Naive thymus-derived CD4-positive, alpha-beta T cell (primary cell): ENCODE data around the gene BRINP1. TPM values are rescaled to one million over a fixed set of nuclear protein-coding genes. Genes with fewer than 3 reads are reported as not detected.

ENCODE experiments used
- ATAC-seq: fragments of 150-1000 bp; cut with Tn5 transposase; 2 replicates; pipeline ENCODE4 v1.10.0; 2021; ENCODE audit warnings: mild to moderate bottlenecking, moderate library complexity
- CTCF ChIA-PET: fragments of 350-600 bp; sonication (Branson Sonifier 250); formaldehyde crosslinking; loops from one replicate; lab custom pipeline; 2021; ENCODE audit warnings: antibody characterized with exemption; lab: Charles Lee
- POLR2A ChIA-PET: fragments of 350-600 bp; sonication (Branson Sonifier 250); formaldehyde crosslinking; loops from one replicate; lab custom pipeline; 2021; ENCODE audit warnings: antibody characterized with exemption, inconsistent platforms; lab: Charles Lee
- DNase-seq, 9 donors: peaks; one replicate each; pipeline versions ENCODE4 v3.0.0 to v3.0.0-alpha.2; 2020 to 2022; ENCODE audit warnings: mixed read lengths in 1 of 9
- H3K27ac ChIP-seq: one replicate; pipeline ENCODE4 v1.7.0; 2013; ENCODE audit warnings: mild to moderate bottlenecking, low read depth, low read length, moderate library complexity
- H3K27me3 ChIP-seq, 2 donors: one replicate each; pipeline ENCODE4 v1.7.0; 2013; ENCODE audit warnings: low read length in 2 of 2, mild to moderate bottlenecking in 2 of 2, moderate library complexity in 2 of 2; ENCODE audit not compliant: control insufficient read depth in 2 of 2, insufficient read depth in 2 of 2
- H3K36me3 ChIP-seq, 3 experiments: 1 replicate in 2 of 3; 2 replicates in 1 of 3; pipeline ENCODE4 v1.7.0; 2013; ENCODE audit warnings: low read length in 3 of 3, mild to moderate bottlenecking in 3 of 3, moderate library complexity in 1 of 3; ENCODE audit not compliant: insufficient read depth in 3 of 3, control insufficient read depth in 2 of 3
- H3K4me1 ChIP-seq, 2 donors: one replicate each; pipeline ENCODE4 v1.7.0; 2013; ENCODE audit warnings: low read length in 2 of 2, mild to moderate bottlenecking in 2 of 2, moderate library complexity in 1 of 2; ENCODE audit not compliant: control insufficient read depth in 2 of 2, insufficient read depth in 2 of 2
- H3K4me3 ChIP-seq: 2 replicates; pipeline ENCODE4 v1.7.0; 2013; ENCODE audit warnings: mild to moderate bottlenecking, low read length
- H3K9me3 ChIP-seq, 3 experiments: 1 replicate in 2 of 3; 2 replicates in 1 of 3; pipeline ENCODE4 v1.7.0; 2013; ENCODE audit warnings: low read length in 3 of 3; ENCODE audit not compliant: control insufficient read depth in 2 of 3
- H3K27ac Mint-ChIP-seq, 9 donors: one replicate each; pipeline ENCODE4 v1.8.0; 2020 to 2022; ENCODE audit warnings: mixed read lengths in 9 of 9, mild to moderate bottlenecking in 8 of 9, moderate library complexity in 5 of 9, inconsistent platforms in 2 of 9
- H3K27me3 Mint-ChIP-seq, 5 donors: one replicate each; pipeline ENCODE4 v1.8.0; 2021 to 2022; ENCODE audit warnings: mixed read lengths in 5 of 5, mild to moderate bottlenecking in 1 of 5
- H3K36me3 Mint-ChIP-seq, 5 donors: one replicate each; pipeline ENCODE4 v1.8.0; 2020 to 2022; ENCODE audit warnings: mixed read lengths in 5 of 5, mild to moderate bottlenecking in 3 of 5, inconsistent platforms in 1 of 5
- H3K4me1 Mint-ChIP-seq, 7 donors: one replicate each; pipeline ENCODE4 v1.8.0; 2020 to 2022; ENCODE audit warnings: mixed read lengths in 7 of 7, mild to moderate bottlenecking in 3 of 7, inconsistent platforms in 1 of 7
- H3K4me3 Mint-ChIP-seq, 10 donors: one replicate each; pipeline ENCODE4 v1.8.0; 2020 to 2022; ENCODE audit warnings: mild to moderate bottlenecking in 10 of 10, mixed read lengths in 10 of 10, moderate library complexity in 6 of 10, inconsistent platforms in 2 of 10
- H3K9me3 Mint-ChIP-seq, 11 donors: one replicate each; pipeline ENCODE4 v1.8.0; 2020 to 2022; ENCODE audit warnings: mixed read lengths in 11 of 11, mild to moderate bottlenecking in 4 of 11, inconsistent platforms in 1 of 11, moderate library complexity in 1 of 11
- intact Hi-C, 2 donors: fragments of 100-400 bp; cut with micrococcal nuclease; formaldehyde crosslinking; loops; one replicate each; pipeline ENCODE4 v1.15.1; 2023
- polyA plus RNA-seq, 2 donors: library from polyadenylated mRNA; unstranded; fragments of 300-500 nt; fragmentation: Illumina TruSeq; gene quantifications; one replicate each; pipeline ENCODE4 v1.2.3, GENCODE V29; 2021
- total RNA-seq, 6 experiments: library from RNA in 5 of 6; stranded (reverse) in 5 of 6; gene quantifications; 1 replicate in 5 of 6; 2 replicates in 1 of 6; pipeline ENCODE4 v1.2.3 and lab custom pipeline; 2021 to 2026

The BRINP1 gene
- total and polyA plus RNA-seq, 7 experiments from 2014 or later: not detected

- Mint-ChIP-seq H3K36me3 (no peaks in the 10 kb centered on the region), H3K27me3 (no peaks in the 10 kb centered on the region), H3K4me3 (no peak overlapping the region), H3K4me1 (no peaks in the 10 kb centered on the region), H3K9me3 (peaks cover 0 to 22% (median 5%) of the 10 kb centered on the region in 11 donors), H3K27ac (no peak overlapping the region)
- Histone ChIP-seq H3K9me3 (no peaks in the 10 kb centered on the region), H3K27me3 (no peaks in the 10 kb centered on the region), H3K4me3 (no peak overlapping the region), H3K36me3 (no peaks in the 10 kb centered on the region), H3K4me1 (no peaks in the 10 kb centered on the region), H3K27ac (no peak overlapping the region)
- DNase-seq (no peak), ATAC-seq (no peak)
- intact Hi-C loops: no loop called here
- ChIA-PET POLR2A (no interaction called here), CTCF (no interaction called here)
These were observed 25.9 kb downstream of the BRINP1 start for GRCh38 chr9:119343059-119343990.

- no peak for DNase-seq
- Histone ChIP-seq H3K4me1 (no peaks in the 10 kb centered on the region), H3K27me3 (no peaks in the 10 kb centered on the region), H3K4me3 (no peak overlapping the region), H3K27ac (no peak overlapping the region), H3K9me3 (no peaks in the 10 kb centered on the region), H3K36me3 (no peaks in the 10 kb centered on the region)
- Mint-ChIP-seq H3K4me3 (no peak overlapping the region), H3K36me3 (no peaks in the 10 kb centered on the region), H3K4me1 (no peaks in the 10 kb centered on the region), H3K27me3 (no peaks in the 10 kb centered on the region), H3K9me3 (peaks cover 0 to 13% (median 6%) of the 10 kb centered on the region in 11 donors), H3K27ac (no peak overlapping the region)
- intact Hi-C loops: no loop called here
- ChIA-PET POLR2A (no interaction called here), CTCF (no interaction called here)
- ATAC-seq: no peak
These were observed 30.2 kb downstream of the BRINP1 start for GRCh38 chr9:119339056-119339455.

GRCh38 chr9:119337573-119337972 lies 31.7 kb downstream of the BRINP1 start:
- Mint-ChIP-seq H3K27me3 (no peaks in the 10 kb centered on the region), H3K9me3 (peaks cover 0 to 12% (median 6%) of the 10 kb centered on the region in 11 donors), H3K4me1 (no peaks in the 10 kb centered on the region), H3K36me3 (no peaks in the 10 kb centered on the region), H3K4me3 (no peak overlapping the region), H3K27ac (no peak overlapping the region)
- ChIA-PET POLR2A (no interaction called here), CTCF (no interaction called here)
- Histone ChIP-seq H3K4me1 (no peaks in the 10 kb centered on the region), H3K36me3 (no peaks in the 10 kb centered on the region), H3K27me3 (no peaks in the 10 kb centered on the region), H3K9me3 (no peaks in the 10 kb centered on the region), H3K4me3 (no peak overlapping the region), H3K27ac (no peak overlapping the region)
- no peak for ATAC-seq
- intact Hi-C loops: no loop called here
- DNase-seq: no peak

GRCh38 chr9:119334745-119335144 lies 34.5 kb downstream of the BRINP1 start:
- intact Hi-C loops: no loop called here
- DNase-seq (no peak), ATAC-seq (no peak)
- Histone ChIP-seq H3K36me3 (no peaks in the 10 kb centered on the region), H3K27me3 (no peaks in the 10 kb centered on the region), H3K4me1 (no peaks in the 10 kb centered on the region), H3K27ac (no peak overlapping the region), H3K4me3 (no peak overlapping the region), H3K9me3 (no peaks in the 10 kb centered on the region)
- H3K36me3 Mint-ChIP-seq: no peaks in the 10 kb centered on the region
- ChIA-PET CTCF (no interaction called here), POLR2A (no interaction called here)
- no peak overlapping the region for H3K27ac Mint-ChIP-seq
- H3K9me3 Mint-ChIP-seq: peaks cover 0 to 22% (median 8%) of the 10 kb centered on the region in 11 donors
- H3K4me1 Mint-ChIP-seq: no peaks in the 10 kb centered on the region
- no peaks in the 10 kb centered on the region for H3K27me3 Mint-ChIP-seq
- H3K4me3 Mint-ChIP-seq: no peak overlapping the region

GRCh38 chr9:119333507-119334229 lies 35.6 kb downstream of the BRINP1 start:
- H3K9me3 Mint-ChIP-seq: peaks cover under 1 to 31% (median 8%) of the 10 kb centered on the region in 11 donors
- no peak overlapping the region for H3K27ac Mint-ChIP-seq
- Histone ChIP-seq H3K27me3 (no peaks in the 10 kb centered on the region), H3K4me1 (no peaks in the 10 kb centered on the region), H3K9me3 (no peaks in the 10 kb centered on the region), H3K4me3 (no peak overlapping the region), H3K27ac (no peak overlapping the region), H3K36me3 (no peaks in the 10 kb centered on the region)
- intact Hi-C loops: no loop called here
- POLR2A ChIA-PET: no interaction called here
- H3K4me1 Mint-ChIP-seq: no peaks in the 10 kb centered on the region
- no peaks in the 10 kb centered on the region for H3K27me3 Mint-ChIP-seq
- H3K4me3 Mint-ChIP-seq: no peak overlapping the region
- ATAC-seq: no peak
- CTCF ChIA-PET: no interaction called here
- DNase-seq: no peak
- H3K36me3 Mint-ChIP-seq: no peaks in the 10 kb centered on the region

GRCh38 chr9:119332522-119332921 lies 36.7 kb downstream of the BRINP1 start:
- H3K36me3 ChIP-seq: no peaks in the 10 kb centered on the region
- Mint-ChIP-seq H3K9me3 (peaks cover 10 to 42% (median 16%) of the 10 kb centered on the region in 11 donors), H3K4me3 (no peak overlapping the region), H3K36me3 (peaks cover 0 to 4% (median 0%) of the 10 kb centered on the region in 5 donors), H3K27me3 (no peaks in the 10 kb centered on the region), H3K27ac (no peak overlapping the region), H3K4me1 (no peaks in the 10 kb centered on the region)
- DNase-seq: no peak
- ChIA-PET CTCF (no interaction called here), POLR2A (no interaction called here)
- H3K4me3 ChIP-seq: no peak overlapping the region
- H3K27ac ChIP-seq: no peak overlapping the region
- no peaks in the 10 kb centered on the region for H3K4me1 ChIP-seq
- intact Hi-C loops: no loop called here
- no peaks in the 10 kb centered on the region for H3K27me3 ChIP-seq
- H3K9me3 ChIP-seq: no peaks in the 10 kb centered on the region
- ATAC-seq: no peak
